Fibroblast of lung (primary cell): ENCODE data around the gene UBE2M.

ENCODE experiments used
- CTCF ChIP-seq, 2 donors: IDR thresholded peaks in 1 of 2; conservative IDR thresholded peaks in 1 of 2; 1 replicate in 1 of 2; 2 replicates in 1 of 2; pipeline ENCODE4 v1.5.1; 2011 to 2012; ENCODE audit warnings: low read length in 2 of 2, control low read depth in 1 of 2, inconsistent platforms in 1 of 2, low read depth in 1 of 2, mild to moderate bottlenecking in 1 of 2
- EZH2 ChIP-seq: IDR thresholded peaks from 2 replicates; pipeline ENCODE4 v1.5.1; 2012; ENCODE audit warnings: low read length, control low read depth, mild to moderate bottlenecking; ENCODE audit errors: missing control alignments

DNA sequence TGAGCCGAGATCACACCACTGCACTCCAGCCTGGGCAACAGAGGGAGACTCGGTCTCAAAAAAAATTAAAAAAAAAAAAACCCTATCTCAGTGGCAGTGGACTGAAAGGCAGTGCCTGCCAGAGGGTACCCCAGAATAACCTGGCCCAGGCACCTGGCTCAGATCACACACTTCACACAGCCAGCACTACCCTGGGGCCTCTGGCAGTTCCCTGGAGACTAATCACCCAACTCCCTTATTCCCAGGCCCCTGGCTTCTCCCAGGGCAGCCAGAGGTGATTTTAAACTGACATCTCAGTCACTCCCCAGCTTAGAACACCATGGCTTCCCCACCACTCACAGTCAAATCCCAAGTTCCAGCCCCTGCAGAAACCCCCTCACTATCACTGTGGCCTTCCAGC lies 43.2 kb downstream of the UBE2M start:
- TF ChIP-seq EZH2 (no peak), CTCF (conservative IDR thresholded peaks at IDR 0.05 in 1 of 2, IDR thresholded peaks at IDR 0.05 in 1 of 2; ENCODE audit: low read depth in 1 of 2, low read length in 2 of 2) (no peak)
